ENCODE data around the gene TPRG1.

GRCh38 chr3:189172668-189173419 is 1.1 kb downstream of the TPRG1 start:
- TF ChIP-seq CTCF (IDR thresholded peaks at IDR 0.05) (no peak), POLR2A (IDR thresholded peaks at IDR 0.05) (no peak)

All from Peyer's patch (tissue), 4 donors.